ENCODE measurements around the gene SLC2A11.

DNA sequence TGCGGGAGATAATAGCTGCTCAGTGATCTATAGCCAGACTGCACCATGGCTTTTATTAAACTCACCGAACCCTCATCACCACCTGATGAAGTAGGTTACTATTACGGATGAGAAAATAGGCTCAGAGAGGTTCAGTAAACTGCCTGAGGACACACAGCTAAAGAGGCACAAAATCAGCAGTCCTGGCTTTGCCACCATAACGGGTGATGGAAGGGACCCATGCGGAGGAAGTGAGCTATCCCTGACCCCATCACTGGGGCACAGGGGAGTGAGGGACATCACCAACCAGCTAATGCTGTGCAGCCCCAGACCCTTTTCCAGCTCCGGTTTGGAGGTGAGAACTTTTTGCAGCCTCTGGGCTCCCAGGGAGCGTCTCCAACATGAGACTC, 11.6 kb upstream of the SLC2A11 start:
- TF ChIP-seq, protein P1, sequence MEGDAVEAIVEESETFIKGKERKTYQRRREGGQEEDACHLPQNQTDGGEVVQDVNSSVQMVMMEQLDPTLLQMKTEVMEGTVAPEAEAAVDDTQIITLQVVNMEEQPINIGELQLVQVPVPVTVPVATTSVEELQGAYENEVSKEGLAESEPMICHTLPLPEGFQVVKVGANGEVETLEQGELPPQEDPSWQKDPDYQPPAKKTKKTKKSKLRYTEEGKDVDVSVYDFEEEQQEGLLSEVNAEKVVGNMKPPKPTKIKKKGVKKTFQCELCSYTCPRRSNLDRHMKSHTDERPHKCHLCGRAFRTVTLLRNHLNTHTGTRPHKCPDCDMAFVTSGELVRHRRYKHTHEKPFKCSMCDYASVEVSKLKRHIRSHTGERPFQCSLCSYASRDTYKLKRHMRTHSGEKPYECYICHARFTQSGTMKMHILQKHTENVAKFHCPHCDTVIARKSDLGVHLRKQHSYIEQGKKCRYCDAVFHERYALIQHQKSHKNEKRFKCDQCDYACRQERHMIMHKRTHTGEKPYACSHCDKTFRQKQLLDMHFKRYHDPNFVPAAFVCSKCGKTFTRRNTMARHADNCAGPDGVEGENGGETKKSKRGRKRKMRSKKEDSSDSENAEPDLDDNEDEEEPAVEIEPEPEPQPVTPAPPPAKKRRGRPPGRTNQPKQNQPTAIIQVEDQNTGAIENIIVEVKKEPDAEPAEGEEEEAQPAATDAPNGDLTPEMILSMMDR (IDR thresholded peaks at IDR 0.05; ENCODE audit: low read depth, low read length, missing input control): no peak
- TF ChIP-seq TAF1 (conservative IDR thresholded peaks at IDR 0.05) (no peak), YY1 (IDR thresholded peaks at IDR 0.05) (no peak), JUND (IDR thresholded peaks at IDR 0.05) (no peak), GABPA (IDR thresholded peaks at IDR 0.05 in 1 of 2, conservative IDR thresholded peaks at IDR 0.05 in 1 of 2) (no peak), RXRA (IDR thresholded peaks at IDR 0.05) (no peak), FOXA1 (IDR thresholded peaks at IDR 0.05) (no peak), RAD21 (IDR thresholded peaks at IDR 0.05) (no peak), HNF4A (conservative IDR thresholded peaks at IDR 0.05) (no peak)
- TF ChIP-seq, protein P2, sequence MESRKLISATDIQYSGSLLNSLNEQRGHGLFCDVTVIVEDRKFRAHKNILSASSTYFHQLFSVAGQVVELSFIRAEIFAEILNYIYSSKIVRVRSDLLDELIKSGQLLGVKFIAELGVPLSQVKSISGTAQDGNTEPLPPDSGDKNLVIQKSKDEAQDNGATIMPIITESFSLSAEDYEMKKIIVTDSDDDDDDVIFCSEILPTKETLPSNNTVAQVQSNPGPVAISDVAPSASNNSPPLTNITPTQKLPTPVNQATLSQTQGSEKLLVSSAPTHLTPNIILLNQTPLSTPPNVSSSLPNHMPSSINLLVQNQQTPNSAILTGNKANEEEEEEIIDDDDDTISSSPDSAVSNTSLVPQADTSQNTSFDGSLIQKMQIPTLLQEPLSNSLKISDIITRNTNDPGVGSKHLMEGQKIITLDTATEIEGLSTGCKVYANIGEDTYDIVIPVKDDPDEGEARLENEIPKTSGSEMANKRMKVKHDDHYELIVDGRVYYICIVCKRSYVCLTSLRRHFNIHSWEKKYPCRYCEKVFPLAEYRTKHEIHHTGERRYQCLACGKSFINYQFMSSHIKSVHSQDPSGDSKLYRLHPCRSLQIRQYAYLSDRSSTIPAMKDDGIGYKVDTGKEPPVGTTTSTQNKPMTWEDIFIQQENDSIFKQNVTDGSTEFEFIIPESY (IDR thresholded peaks at IDR 0.05): no peak
- TF ChIP-seq, protein P3, sequence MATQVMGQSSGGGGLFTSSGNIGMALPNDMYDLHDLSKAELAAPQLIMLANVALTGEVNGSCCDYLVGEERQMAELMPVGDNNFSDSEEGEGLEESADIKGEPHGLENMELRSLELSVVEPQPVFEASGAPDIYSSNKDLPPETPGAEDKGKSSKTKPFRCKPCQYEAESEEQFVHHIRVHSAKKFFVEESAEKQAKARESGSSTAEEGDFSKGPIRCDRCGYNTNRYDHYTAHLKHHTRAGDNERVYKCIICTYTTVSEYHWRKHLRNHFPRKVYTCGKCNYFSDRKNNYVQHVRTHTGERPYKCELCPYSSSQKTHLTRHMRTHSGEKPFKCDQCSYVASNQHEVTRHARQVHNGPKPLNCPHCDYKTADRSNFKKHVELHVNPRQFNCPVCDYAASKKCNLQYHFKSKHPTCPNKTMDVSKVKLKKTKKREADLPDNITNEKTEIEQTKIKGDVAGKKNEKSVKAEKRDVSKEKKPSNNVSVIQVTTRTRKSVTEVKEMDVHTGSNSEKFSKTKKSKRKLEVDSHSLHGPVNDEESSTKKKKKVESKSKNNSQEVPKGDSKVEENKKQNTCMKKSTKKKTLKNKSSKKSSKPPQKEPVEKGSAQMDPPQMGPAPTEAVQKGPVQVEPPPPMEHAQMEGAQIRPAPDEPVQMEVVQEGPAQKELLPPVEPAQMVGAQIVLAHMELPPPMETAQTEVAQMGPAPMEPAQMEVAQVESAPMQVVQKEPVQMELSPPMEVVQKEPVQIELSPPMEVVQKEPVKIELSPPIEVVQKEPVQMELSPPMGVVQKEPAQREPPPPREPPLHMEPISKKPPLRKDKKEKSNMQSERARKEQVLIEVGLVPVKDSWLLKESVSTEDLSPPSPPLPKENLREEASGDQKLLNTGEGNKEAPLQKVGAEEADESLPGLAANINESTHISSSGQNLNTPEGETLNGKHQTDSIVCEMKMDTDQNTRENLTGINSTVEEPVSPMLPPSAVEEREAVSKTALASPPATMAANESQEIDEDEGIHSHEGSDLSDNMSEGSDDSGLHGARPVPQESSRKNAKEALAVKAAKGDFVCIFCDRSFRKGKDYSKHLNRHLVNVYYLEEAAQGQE (IDR thresholded peaks at IDR 0.05): no peak
- TF ChIP-seq, protein P4, sequence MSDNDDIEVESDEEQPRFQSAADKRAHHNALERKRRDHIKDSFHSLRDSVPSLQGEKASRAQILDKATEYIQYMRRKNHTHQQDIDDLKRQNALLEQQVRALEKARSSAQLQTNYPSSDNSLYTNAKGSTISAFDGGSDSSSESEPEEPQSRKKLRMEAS (IDR thresholded peaks at IDR 0.05): no peak

All from liver (tissue), 3 donors.